GM19035 (cell line): ENCODE results near the gene TMEM176B.
A peak's percentile ranks its signal among the peaks of the same experiment; 100 is the strongest.
"Not testable (repeated sequence)": the region's sequence is repeated elsewhere in the genome, so short reads cannot be mapped to it uniquely, and the experiment has no call there.

Experiments used
- ATAC-seq: cut with Tn5 transposase; IDR thresholded peaks from one replicate; pipeline ENCODE4 v1.9.1; 2021; ENCODE audit not compliant: unreplicated experiment

Gene TMEM176B

GRCh38 chr7:150791746-150792452 is 8.3 kb downstream of the TMEM176B start:
- ATAC-seq = no peak

- no peak for ATAC-seq
Measured at GRCh38 chr7:150791304-150791703, 8.9 kb downstream of the TMEM176B start.

GRCh38 chr7:150790416-150791075 is 9.6 kb downstream of the TMEM176B start:
- no peak for ATAC-seq

GRCh38 chr7:150788474-150789269 is 11.5 kb downstream of the TMEM176B start:
- ATAC-seq = no peak

- no peak for ATAC-seq
Measured at GRCh38 chr7:150787321-150788281, 12.6 kb downstream of the TMEM176B start.

GRCh38 chr7:150784954-150785353 is 15.2 kb downstream of the TMEM176B start:
- ATAC-seq = no peak

- no peak for ATAC-seq
Measured at GRCh38 chr7:150784120-150784736, 15.9 kb downstream of the TMEM176B start.

- ATAC-seq = no peak
Measured at GRCh38 chr7:150781961-150782360, 18.2 kb downstream of the TMEM176B start.

GRCh38 chr7:150781103-150781502 is 19.1 kb downstream of the TMEM176B start:
- no peak for ATAC-seq

GRCh38 chr7:150780292-150780691 is 19.9 kb downstream of the TMEM176B start:
- no peak for ATAC-seq

GRCh38 chr7:150778738-150779301 is 21.3 kb downstream of the TMEM176B start:
- ATAC-seq = no peak

GRCh38 chr7:150778014-150778737 is 22.0 kb downstream of the TMEM176B start:
- no peak for ATAC-seq

- ATAC-seq = not testable (repeated sequence)
Measured at GRCh38 chr7:150774131-150774530, 26.0 kb downstream of the TMEM176B start.

- ATAC-seq = no peak
Measured at GRCh38 chr7:150769768-150770167, 30.4 kb downstream of the TMEM176B start.

GRCh38 chr7:150766334-150766709 is 33.8 kb downstream of the TMEM176B start:
- ATAC-seq = no peak

GRCh38 chr7:150759479-150759878 is 40.7 kb downstream of the TMEM176B start:
- ATAC-seq = no peak

- no peak for ATAC-seq
Measured at GRCh38 chr7:150756858-150757257, 43.3 kb downstream of the TMEM176B start.

GRCh38 chr7:150756166-150756565 is 44.0 kb downstream of the TMEM176B start:
- ATAC-seq = no peak

GRCh38 chr7:150755473-150756099 is 44.6 kb downstream of the TMEM176B start:
- peak; percentile 51 for ATAC-seq
